GM20000 (cell line): ENCODE results near the gene GSTO2.

Experiments
- DNase-seq: peaks from one replicate; pipeline ENCODE4 v3.0.0; 2012; ENCODE audit warnings: low spot score
- CTCF ChIP-seq: IDR thresholded peaks from 2 replicates; pipeline ENCODE4 v1.5.1; 2012; ENCODE audit warnings: mild to moderate bottlenecking, control low read depth; ENCODE audit errors: extremely low read depth, missing control alignments

GSTO2 gene

GRCh38 chr10:104273899-104274575 is 5.1 kb downstream of the GSTO2 start:
- no peak for TF ChIP-seq CTCF
- no peak for DNase-seq

- DNase-seq = peak; percentile 58
These were observed 6.1 kb downstream of the GSTO2 start for GRCh38 chr10:104274762-104275721.

GRCh38 chr10:104276192-104276591 is 7.2 kb downstream of the GSTO2 start:
- DNase-seq = no peak
- no peak for TF ChIP-seq CTCF

More at GRCh38 chr10:104274762-104275721, 6.1 kb downstream of the GSTO2 start:
- peak; percentile 92 for TF ChIP-seq CTCF

GRCh38 chr10:104277785-104278184 is 8.8 kb downstream of the GSTO2 start:
- no peak for TF ChIP-seq CTCF
- no peak for DNase-seq

GRCh38 chr10:104279550-104280259 is 10.7 kb downstream of the GSTO2 start:
- DNase-seq = no peak
- TF ChIP-seq CTCF = no peak

- DNase-seq = no peak
- no peak for TF ChIP-seq CTCF
These were observed 12.7 kb downstream of the GSTO2 start for GRCh38 chr10:104281694-104282093.
